IPS-18a (cell line): ENCODE results near the gene AGBL4.
"Not testable (repeated sequence)": the region's sequence is repeated elsewhere in the genome, so short reads cannot be mapped to it uniquely, and the experiment has no call there.

Source experiments
- H3K27ac ChIP-seq: one replicate; pipeline ENCODE4 v1.5.1; 2013; ENCODE audit warnings: low read length
- H3K27me3 ChIP-seq: one replicate; pipeline ENCODE4 v1.6.1; 2013; ENCODE audit warnings: mild to moderate bottlenecking, low read length; ENCODE audit not compliant: control insufficient read depth, insufficient read depth
- H3K36me3 ChIP-seq: one replicate; pipeline ENCODE4 v1.6.1; 2013; ENCODE audit warnings: low read depth, low read length; ENCODE audit not compliant: control insufficient read depth
- H3K4me1 ChIP-seq: one replicate; pipeline ENCODE4 v1.6.1; 2013; ENCODE audit warnings: low read depth, low read length; ENCODE audit not compliant: control insufficient read depth
- H3K4me3 ChIP-seq: one replicate; pipeline ENCODE4 v1.5.1; 2013; ENCODE audit warnings: low read length
- H3K9ac ChIP-seq: one replicate; pipeline ENCODE4 v1.6.1; 2013; ENCODE audit warnings: mild to moderate bottlenecking, low read length, moderate library complexity
- H3K9me3 ChIP-seq: one replicate; pipeline ENCODE4 v1.6.1; 2013; ENCODE audit warnings: low read depth, low read length; ENCODE audit not compliant: control insufficient read depth

Gene AGBL4

DNA sequence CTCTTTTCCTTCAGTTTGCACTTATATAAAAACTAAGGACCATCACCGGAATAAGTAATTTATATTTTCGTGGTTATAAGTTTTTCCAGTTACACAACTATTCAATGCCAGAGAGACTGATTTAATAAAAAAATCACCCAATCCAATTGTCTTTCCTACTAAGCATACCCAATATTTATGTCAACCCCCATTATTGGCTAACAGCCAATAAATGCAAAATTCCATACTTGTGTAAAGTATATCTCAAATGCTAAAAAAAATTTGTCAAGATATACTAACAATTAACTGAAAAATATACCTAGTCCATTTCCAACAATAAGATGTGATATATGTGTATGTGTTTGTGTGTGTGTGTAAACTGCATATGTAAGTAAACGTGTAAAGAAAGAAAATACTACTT is 117.4 kb downstream of the AGBL4 start:
- Histone ChIP-seq H3K4me3 (no peak overlapping the region), H3K27me3 (no peaks in the 10 kb centered on the region), H3K36me3 (no peaks in the 10 kb centered on the region), H3K4me1 (no peaks in the 10 kb centered on the region), H3K9ac (no peak overlapping the region), H3K27ac (no peak overlapping the region), H3K9me3 (peaks cover 64% of the 10 kb centered on the region)

DNA sequence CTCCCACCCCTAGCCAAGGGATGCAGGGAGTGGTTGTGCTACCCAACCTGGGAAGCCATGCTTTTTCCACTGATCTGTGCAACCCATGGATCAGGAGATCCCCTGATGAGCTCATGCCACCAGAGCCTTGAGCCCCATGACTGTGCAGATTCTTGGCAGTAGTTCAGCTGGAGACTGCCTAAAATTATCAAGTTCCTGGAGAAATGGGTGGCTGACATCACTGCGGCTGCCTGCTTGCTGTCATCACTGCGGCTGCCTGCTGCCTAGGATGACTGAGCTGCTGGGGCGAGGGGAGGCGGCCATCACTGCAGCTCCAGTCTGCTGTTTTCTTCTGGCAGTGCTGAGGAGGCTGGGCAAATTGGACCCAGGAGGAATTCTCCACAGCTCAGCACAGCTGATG is 159.2 kb downstream of the AGBL4 start:
- Histone ChIP-seq H3K9me3 (peaks cover 86% of the 10 kb centered on the region), H3K9ac (no peak overlapping the region), H3K4me3 (no peak overlapping the region), H3K36me3 (no peaks in the 10 kb centered on the region), H3K27ac (no peak overlapping the region), H3K4me1 (no peaks in the 10 kb centered on the region), H3K27me3 (no peaks in the 10 kb centered on the region)

DNA sequence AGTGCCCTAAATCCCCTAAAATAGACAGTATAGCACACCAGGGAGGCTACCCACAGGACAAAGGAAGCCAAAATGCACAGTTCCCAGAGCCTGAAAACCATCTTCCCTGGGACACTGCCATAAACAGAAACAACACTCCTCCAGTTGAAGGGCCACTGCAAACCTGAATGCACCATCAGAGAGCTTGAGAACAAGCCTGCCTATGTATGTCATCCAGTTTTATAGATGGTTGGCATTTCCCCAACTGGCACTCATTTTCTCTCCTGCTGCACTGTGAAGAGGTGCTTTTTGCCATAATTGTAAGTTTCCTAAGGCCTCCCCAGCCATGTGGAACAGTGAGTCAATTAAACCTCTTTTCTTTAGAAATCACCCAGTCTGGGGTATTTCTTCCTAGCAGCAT is 169.0 kb downstream of the AGBL4 start:
- Histone ChIP-seq H3K4me3 (no peak overlapping the region), H3K27ac (no peak overlapping the region), H3K4me1 (no peaks in the 10 kb centered on the region), H3K9me3 (peaks cover 72% of the 10 kb centered on the region), H3K36me3 (no peaks in the 10 kb centered on the region), H3K9ac (no peak overlapping the region), H3K27me3 (no peaks in the 10 kb centered on the region)

DNA sequence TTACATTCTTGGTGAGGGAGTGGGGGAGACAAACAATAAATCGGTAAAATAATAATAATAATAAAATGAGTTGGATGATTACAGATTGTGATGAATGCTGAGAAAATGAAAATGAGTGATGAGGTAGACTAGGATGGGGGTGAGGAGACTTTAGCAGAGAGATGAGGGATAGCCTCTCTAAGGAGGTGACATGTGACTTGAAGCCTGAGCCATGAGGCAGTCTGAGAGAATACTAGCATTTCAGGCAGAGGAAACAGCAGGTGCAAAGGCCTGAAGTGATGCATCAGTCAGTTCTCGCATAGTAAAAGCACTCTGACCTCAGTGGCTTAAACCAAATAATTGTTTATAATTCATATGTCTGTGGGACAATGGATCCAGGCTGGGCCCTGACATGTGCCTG is 181.2 kb downstream of the AGBL4 start:
- Histone ChIP-seq H3K27ac (no peak overlapping the region), H3K9ac (no peak overlapping the region), H3K27me3 (no peaks in the 10 kb centered on the region), H3K4me1 (no peaks in the 10 kb centered on the region), H3K4me3 (no peak overlapping the region), H3K36me3 (no peaks in the 10 kb centered on the region), H3K9me3 (peaks cover 77% of the 10 kb centered on the region)

DNA sequence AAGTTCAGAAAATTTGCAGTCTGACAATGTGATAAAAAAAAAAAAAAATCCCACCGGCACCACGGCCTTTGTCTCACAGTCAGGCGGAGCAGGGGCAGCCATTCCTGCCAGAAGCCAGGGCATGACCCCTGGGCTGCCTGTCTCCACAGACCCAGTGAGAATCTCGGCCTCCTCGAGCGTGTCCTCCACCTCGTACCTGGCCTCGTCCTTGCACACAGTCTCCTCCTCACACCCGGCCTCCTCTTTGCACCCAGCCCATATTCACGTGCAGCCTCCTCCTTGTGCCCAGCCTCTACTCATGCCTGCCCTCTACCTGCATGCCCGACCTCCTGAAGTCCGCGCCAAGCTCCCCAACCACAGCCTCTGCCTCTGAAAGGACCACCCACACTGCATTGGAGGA is 182.0 kb downstream of the AGBL4 start:
- no peak overlapping the region for H3K4me3 ChIP-seq
- H3K9me3 ChIP-seq, result peaks cover 79% of the 10 kb centered on the region
- no peaks in the 10 kb centered on the region for H3K4me1 ChIP-seq
- H3K9ac ChIP-seq, result no peak overlapping the region
- H3K36me3 ChIP-seq, result no peaks in the 10 kb centered on the region
- H3K27ac ChIP-seq, result no peak overlapping the region
- no peaks in the 10 kb centered on the region for H3K27me3 ChIP-seq

DNA sequence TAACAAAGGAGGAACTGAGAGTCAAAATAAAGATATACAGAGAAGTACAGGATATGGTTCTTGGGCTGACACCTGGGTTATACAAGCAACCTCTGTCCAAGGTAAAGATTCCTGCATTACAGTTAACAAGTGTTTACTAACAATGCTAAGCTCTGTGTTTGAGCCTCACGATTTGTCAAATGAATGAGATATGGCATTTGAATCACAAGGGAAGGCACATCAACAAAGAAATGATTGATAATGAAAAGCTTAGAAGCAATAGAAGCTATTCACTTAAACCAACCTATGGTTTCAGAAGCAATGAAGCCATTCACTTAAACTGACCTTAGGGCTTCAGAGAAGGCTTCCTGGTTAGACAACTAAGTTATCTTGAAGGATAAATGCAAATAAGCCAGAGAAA is 199.5 kb downstream of the AGBL4 start:
- Histone ChIP-seq H3K9ac (no peak overlapping the region), H3K36me3 (no peaks in the 10 kb centered on the region), H3K4me1 (no peaks in the 10 kb centered on the region), H3K27me3 (no peaks in the 10 kb centered on the region), H3K9me3 (peaks cover 70% of the 10 kb centered on the region), H3K4me3 (no peak overlapping the region), H3K27ac (no peak overlapping the region)

DNA sequence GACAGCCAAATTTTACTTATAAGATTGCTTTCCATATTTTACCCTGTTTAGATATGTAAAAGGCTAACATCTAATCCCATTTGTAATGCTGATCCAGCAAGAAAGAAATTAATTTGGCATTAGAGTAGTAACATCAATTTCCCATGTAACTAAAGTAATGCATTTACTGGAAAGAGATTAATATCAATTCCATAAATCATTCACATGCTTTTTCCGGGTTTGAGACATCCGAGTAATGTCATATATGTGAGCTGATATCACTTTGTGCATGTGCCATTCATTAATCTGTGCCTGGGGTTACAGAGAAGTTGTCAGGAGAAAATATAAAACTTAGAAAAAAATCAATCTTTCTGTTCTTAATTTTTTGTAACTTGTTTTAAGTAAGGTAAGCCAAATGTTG is 206.1 kb downstream of the AGBL4 start:
- Histone ChIP-seq H3K27ac (no peak overlapping the region), H3K27me3 (no peaks in the 10 kb centered on the region), H3K4me1 (no peaks in the 10 kb centered on the region), H3K9me3 (peaks cover 82% of the 10 kb centered on the region), H3K9ac (no peak overlapping the region), H3K36me3 (no peaks in the 10 kb centered on the region), H3K4me3 (no peak overlapping the region)

DNA sequence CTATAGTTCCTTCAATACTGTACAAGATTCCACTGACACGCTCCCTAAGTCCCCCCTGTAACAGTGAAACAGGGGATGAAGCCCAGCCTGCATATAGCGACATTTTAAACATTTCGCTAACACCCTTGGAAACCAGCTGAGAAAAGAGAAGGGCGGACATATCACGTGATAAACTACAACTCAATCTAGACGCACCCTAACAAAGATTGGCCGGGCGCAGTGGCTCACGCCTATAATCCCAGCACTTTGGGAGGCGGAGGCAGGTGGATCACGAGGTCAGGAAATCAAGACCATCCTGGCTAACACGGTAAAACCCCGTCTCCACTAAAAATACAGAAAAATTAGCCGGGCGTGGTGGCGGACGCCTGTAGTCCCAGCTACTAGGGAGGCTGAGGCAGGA is 236.7 kb downstream of the AGBL4 start:
- H3K36me3 ChIP-seq, H3K4me1 ChIP-seq, H3K27me3 ChIP-seq, H3K9ac ChIP-seq, H3K27ac ChIP-seq, H3K4me3 ChIP-seq: not testable (repeated sequence)
- peaks cover 55% of the 10 kb centered on the region for H3K9me3 ChIP-seq

DNA sequence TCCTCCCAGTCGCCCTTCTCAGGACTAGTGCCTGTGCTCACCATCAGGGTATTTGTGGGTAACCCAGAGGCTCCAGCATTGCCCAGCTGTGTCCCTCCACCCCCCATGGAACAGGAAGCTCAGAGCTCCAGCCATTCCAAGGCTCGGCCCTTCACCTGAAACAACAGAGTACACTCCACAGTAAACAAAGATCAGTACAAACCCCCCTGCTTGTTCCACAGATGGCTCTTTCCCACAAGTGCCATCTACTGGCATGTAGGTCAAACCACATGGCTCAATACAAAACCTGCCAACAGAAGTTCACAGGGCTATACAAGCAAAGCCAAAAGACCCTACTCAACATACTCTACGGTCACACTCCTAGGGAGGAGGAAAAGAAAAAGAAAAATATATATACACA is 258.7 kb downstream of the AGBL4 start:
- Histone ChIP-seq H3K4me3 (no peak overlapping the region), H3K9me3 (peaks cover 64% of the 10 kb centered on the region), H3K27me3 (no peaks in the 10 kb centered on the region), H3K4me1 (no peaks in the 10 kb centered on the region), H3K9ac (no peak overlapping the region), H3K36me3 (no peaks in the 10 kb centered on the region), H3K27ac (no peak overlapping the region)

DNA sequence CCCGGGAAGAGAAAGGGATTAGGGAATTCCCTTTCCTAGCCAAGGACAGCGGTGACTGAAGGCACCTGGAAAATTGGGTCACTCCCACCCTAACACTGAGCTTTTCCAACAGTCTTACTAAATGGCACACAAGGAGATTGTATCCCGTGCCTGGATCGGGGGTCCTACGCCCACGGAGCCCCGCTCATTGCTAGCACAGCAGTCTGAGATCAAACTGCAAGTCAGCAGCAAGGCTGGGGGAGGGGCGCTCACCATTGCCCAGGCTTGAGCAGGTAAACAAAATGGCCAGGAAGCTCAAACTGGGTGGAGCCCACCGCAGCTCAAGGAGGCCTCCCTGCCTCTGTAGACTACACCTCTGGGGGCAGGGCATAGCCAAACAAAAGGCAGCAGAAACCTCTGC is 285.6 kb downstream of the AGBL4 start:
- not testable (repeated sequence) for H3K9ac ChIP-seq, H3K27ac ChIP-seq, H3K27me3 ChIP-seq, H3K4me3 ChIP-seq, H3K4me1 ChIP-seq, H3K36me3 ChIP-seq
- peaks cover 25% of the 10 kb centered on the region for H3K9me3 ChIP-seq

DNA sequence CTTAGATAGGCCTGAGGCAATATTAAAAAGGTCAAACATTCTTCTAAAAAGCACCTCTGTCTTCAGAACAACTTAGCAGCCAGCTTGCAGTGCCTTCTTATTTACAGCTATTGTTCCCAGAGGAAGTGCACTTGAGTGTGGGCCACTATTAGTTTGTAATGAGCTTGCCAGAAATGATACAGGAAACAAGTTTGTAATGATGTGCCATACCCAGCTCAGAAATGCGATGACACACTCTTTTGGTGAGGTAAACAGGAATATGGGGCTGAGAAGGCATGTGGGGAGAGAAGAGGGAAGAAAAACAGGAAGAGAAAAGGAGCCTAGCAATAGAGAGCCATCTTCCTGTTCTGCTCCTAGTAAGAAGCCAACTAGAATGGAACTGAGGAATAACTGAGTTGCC is 295.4 kb downstream of the AGBL4 start:
- H3K9ac ChIP-seq, result no peak overlapping the region
- H3K36me3 ChIP-seq, result no peaks in the 10 kb centered on the region
- no peaks in the 10 kb centered on the region for H3K27me3 ChIP-seq
- no peak overlapping the region for H3K4me3 ChIP-seq
- no peaks in the 10 kb centered on the region for H3K4me1 ChIP-seq
- no peak overlapping the region for H3K27ac ChIP-seq
- H3K9me3 ChIP-seq, result peaks cover 95% of the 10 kb centered on the region

DNA sequence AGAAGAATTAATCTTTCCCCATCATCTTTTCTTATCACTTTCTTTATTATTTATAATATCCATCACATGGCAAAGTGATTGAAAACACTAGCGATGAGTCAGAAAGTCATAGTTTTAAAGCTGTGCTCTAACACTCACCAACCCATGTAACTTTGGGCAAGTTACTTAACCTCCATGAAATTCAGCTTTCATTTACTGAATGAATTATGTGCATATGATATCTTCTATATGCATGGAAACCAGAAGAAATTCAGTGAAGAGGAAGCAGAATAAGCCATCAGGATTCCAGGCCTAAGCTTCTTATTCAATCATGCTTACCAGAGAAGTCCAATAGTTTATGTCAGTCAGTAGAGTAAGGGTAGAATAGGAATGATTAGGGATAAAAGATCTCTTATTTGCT is 300.1 kb downstream of the AGBL4 start:
- no peaks in the 10 kb centered on the region for H3K36me3 ChIP-seq
- H3K27ac ChIP-seq, result no peak overlapping the region
- peaks cover 90% of the 10 kb centered on the region for H3K9me3 ChIP-seq
- no peak overlapping the region for H3K9ac ChIP-seq
- H3K4me3 ChIP-seq, result no peak overlapping the region
- H3K4me1 ChIP-seq, result no peaks in the 10 kb centered on the region
- no peaks in the 10 kb centered on the region for H3K27me3 ChIP-seq
